ENCODE data around the gene CCDC149.

- TF ChIP-seq, protein P1, sequence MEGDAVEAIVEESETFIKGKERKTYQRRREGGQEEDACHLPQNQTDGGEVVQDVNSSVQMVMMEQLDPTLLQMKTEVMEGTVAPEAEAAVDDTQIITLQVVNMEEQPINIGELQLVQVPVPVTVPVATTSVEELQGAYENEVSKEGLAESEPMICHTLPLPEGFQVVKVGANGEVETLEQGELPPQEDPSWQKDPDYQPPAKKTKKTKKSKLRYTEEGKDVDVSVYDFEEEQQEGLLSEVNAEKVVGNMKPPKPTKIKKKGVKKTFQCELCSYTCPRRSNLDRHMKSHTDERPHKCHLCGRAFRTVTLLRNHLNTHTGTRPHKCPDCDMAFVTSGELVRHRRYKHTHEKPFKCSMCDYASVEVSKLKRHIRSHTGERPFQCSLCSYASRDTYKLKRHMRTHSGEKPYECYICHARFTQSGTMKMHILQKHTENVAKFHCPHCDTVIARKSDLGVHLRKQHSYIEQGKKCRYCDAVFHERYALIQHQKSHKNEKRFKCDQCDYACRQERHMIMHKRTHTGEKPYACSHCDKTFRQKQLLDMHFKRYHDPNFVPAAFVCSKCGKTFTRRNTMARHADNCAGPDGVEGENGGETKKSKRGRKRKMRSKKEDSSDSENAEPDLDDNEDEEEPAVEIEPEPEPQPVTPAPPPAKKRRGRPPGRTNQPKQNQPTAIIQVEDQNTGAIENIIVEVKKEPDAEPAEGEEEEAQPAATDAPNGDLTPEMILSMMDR (IDR thresholded peaks at IDR 0.05; ENCODE audit: poor library complexity), result no peak
- no peak for TF ChIP-seq EZH2 (IDR thresholded peaks at IDR 0.05; ENCODE audit: borderline replicate concordance)
Observed at GRCh38 chr4:24796620-24797019, 116.2 kb downstream of the CCDC149 start.
